Panc1 (cell line): Measurements from ENCODE around the gene FAM98C. TPM values are rescaled to one million over a fixed set of nuclear protein-coding genes. Genes with fewer than 3 reads are reported as not detected.

ENCODE experiments used
- ATAC-seq: fragments of 200-7000 bp; cut with Tn5 transposase; 2 replicates; pipeline ENCODE4 v1.9.1; 2020; ENCODE audit warnings: mild to moderate bottlenecking, moderate library complexity
- BruUV-seq: library from RNA; stranded (reverse); fragments of 400-500 nt; replicated peaks from 2 replicates; lab custom pipeline; 2021; lab: Mats Ljungman, UMichigan
- CTCF ChIA-PET: fragments of 300-600 bp; sonication (Branson Sonifier 250); formaldehyde crosslinking; loops from one replicate; lab custom pipeline; 2022; ENCODE audit warnings: antibody characterized with exemption; lab: Charles Lee
- POLR2A ChIA-PET: fragments of 300-600 bp; sonication (Branson Sonifier 250); formaldehyde crosslinking; loops from one replicate; lab custom pipeline; 2022; ENCODE audit warnings: antibody characterized with exemption; lab: Charles Lee
- DNase-seq: peaks from one replicate; pipeline ENCODE4 v3.0.0-alpha.2; 2010; ENCODE audit warnings: low read depth, low spot score
- H3K27ac ChIP-seq: 2 replicates; pipeline ENCODE4 v1.5.1; 2011; ENCODE audit warnings: mild to moderate bottlenecking, low read length, inconsistent platforms
- H3K27me3 ChIP-seq: fragments of 200-500 bp; sonication (Bioruptor generic); 2 replicates; pipeline ENCODE4 v1.6.0; 2014; ENCODE audit warnings: low read length, inconsistent platforms; ENCODE audit not compliant: control insufficient read depth, insufficient read depth
- H3K36me3 ChIP-seq: fragments of 200-500 bp; sonication (Bioruptor generic); 2 replicates; pipeline ENCODE4 v1.5.1; 2014; ENCODE audit warnings: inconsistent platforms, mild to moderate bottlenecking, low read length, moderate library complexity; ENCODE audit not compliant: control insufficient read depth, insufficient read depth
- H3K4me1 ChIP-seq: 2 replicates; pipeline ENCODE4 v1.5.1; 2011; ENCODE audit warnings: inconsistent platforms, mild to moderate bottlenecking, low read length, moderate library complexity; ENCODE audit not compliant: control insufficient read depth, insufficient read depth
- H3K4me3 ChIP-seq, 2 experiments: 2 replicates each; pipeline ENCODE4 v1.5.1; 2011 to 2012; ENCODE audit warnings: low read depth in 2 of 2, low read length in 2 of 2, mild to moderate bottlenecking in 2 of 2, inconsistent platforms in 1 of 2, moderate library complexity in 1 of 2
- H3K9me3 ChIP-seq: fragments of 200-500 bp; sonication (Bioruptor generic); 2 replicates; pipeline ENCODE4 v1.5.1; 2014; ENCODE audit warnings: low read depth, mild to moderate bottlenecking, inconsistent platforms, low read length, moderate library complexity; ENCODE audit not compliant: control insufficient read depth, insufficient read depth
- POLR2AphosphoS5 ChIP-seq: IDR thresholded peaks from 2 replicates; pipeline ENCODE4 v1.6.1; 2012; ENCODE audit warnings: mild to moderate bottlenecking, low read depth, low read length, moderate library complexity
- SIN3A ChIP-seq: IDR thresholded peaks from 2 replicates; pipeline ENCODE4 v1.6.1; 2012; ENCODE audit warnings: low read depth, mild to moderate bottlenecking, low read length, moderate library complexity, borderline replicate concordance; ENCODE audit not compliant: insufficient read depth
- TCF7L2 ChIP-seq: IDR thresholded peaks from 2 replicates; pipeline ENCODE4 v1.6.1; 2011; ENCODE audit warnings: mild to moderate bottlenecking, low read depth, low read length, inconsistent platforms
- in situ Hi-C: cut with HindIII; loops from 2 replicates; pipeline ENCODE4 v1.10.0; 2016; ENCODE audit warnings: low sequenced_read_pairs, low pct_unique_long_range_greater_than_20kb
- intact Hi-C: fragments of 100-400 bp; cut with micrococcal nuclease; formaldehyde crosslinking; loops from one replicate; pipeline ENCODE4 v1.10.0; 2022; ENCODE audit not compliant: unreplicated experiment
- total RNA-seq: library from RNA; stranded (reverse); gene quantifications from one replicate; pipeline ENCODE4 v1.2.1, GENCODE V29; 2021; ENCODE audit not compliant: unreplicated experiment
- TF ChIP-seq, protein P1 (sequence below), 2 experiments: IDR thresholded peaks; 2 replicates each; pipeline ENCODE4 v1.6.1; 2011 to 2012; ENCODE audit warnings: low read depth in 2 of 2, control low read depth in 1 of 2, low read length in 1 of 2, mild to moderate bottlenecking in 1 of 2, moderate library complexity in 1 of 2; ENCODE audit not compliant: insufficient read depth in 1 of 2
- TF ChIP-seq, protein P2 (sequence below): fragments of 450-650 bp; IDR thresholded peaks from 2 replicates; pipeline ENCODE4 v1.5.1; 2017; ENCODE audit warnings: mild to moderate bottlenecking

Gene FAM98C
- total RNA-seq, 1 experiment from 2014 or later: 24.7 TPM

DNA sequence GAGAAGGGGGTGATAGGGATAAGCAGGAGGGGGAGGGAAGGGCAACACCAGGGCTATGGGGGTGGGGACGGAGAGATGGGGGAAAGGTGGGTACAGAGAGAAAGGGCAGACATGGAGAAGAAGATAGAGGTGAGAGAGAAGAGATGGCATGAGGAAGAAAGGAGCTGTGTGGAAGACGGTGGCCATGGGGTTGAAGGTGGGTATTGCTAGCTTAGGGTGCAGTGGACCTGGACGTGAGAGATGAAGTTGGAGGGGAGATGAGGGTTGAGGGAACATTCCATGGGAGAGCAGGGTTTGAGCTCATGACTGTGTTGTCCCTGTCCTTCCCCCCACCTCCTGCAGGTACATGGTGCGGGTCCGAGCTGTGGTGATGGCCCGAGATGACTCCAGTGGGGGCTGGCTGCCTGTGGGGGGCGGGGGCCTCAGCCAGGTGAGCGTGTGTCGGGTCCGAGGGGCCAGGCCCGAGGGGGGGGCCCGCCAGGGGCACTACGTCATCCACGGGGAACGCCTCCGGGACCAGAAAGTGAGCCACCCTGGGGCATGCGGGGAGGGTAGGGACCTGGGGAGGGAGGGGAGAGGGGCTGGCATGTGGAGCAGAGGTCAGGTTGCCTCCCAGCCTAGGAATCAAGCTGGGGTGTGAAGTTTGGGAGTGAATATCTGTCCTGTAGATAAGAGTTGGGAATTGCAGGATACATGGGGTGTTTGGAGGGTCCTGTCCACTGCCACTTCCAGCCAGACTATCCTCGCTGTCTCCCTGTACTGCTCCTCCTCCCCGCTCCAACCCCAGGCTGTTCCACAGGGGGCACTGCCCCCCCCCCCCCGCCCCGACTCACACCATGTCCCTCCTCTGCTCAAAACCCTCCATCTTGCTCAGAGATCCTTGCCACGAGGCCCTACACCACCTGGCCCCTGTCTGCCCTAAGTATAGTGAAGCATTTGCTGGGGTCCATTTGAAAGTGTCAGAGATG is 12.7 kb upstream of the FAM98C start:
- H3K4me1 ChIP-seq: peaks cover 13% of the 10 kb centered on the region
- in situ Hi-C loops: no loop called here
- no TSS peak for BruUV-seq
- no peak overlapping the region for H3K4me3 ChIP-seq
- H3K27ac ChIP-seq: no peak overlapping the region
- no peak for ATAC-seq
- ChIA-PET POLR2A (no interaction called here), CTCF (interaction anchor here (1.5 kb wide), 1 partner anchor 12 kb away, joined by 4 read pairs; the partner anchor contains the start of gene FAM98C)
- no peaks in the 10 kb centered on the region for H3K36me3 ChIP-seq
- no peaks in the 10 kb centered on the region for H3K9me3 ChIP-seq
- H3K27me3 ChIP-seq: no peaks in the 10 kb centered on the region
- no peak for DNase-seq
- TF ChIP-seq POLR2AphosphoS5: no peak
- intact Hi-C loops: no loop called here

DNA sequence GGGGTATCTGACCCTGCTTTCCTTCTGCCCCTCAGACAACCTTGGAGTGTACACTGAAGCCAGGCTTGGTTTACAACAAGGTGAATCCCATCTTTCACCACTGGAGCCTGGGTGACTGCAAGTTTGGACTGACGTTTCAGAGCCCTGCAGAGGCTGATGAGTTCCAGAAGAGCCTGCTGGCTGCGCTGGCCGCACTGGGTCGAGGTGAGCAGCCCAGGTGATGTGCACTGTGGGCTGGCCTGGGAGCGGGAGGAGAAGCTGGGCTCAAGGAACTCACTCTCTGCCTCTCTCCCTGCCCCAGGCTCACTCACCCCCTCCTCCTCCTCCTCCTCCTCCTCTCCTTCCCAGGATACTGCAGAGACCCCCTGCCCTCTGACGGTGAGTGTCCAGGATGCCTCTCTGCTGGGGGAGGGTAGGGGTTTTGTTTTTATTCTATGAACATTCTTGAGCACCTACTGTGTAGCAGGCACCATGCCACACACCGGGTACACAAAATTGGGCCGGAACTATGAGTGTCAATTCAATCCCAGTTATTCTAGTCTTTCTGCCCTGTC is 10.9 kb upstream of the FAM98C start:
- BruUV-seq: no TSS peak
- DNase-seq (no peak), ATAC-seq (no peak)
- Histone ChIP-seq H3K36me3 (no peaks in the 10 kb centered on the region), H3K4me1 (peaks cover 10% of the 10 kb centered on the region), H3K4me3 (no peak overlapping the region), H3K27me3 (no peaks in the 10 kb centered on the region), H3K27ac (no peak overlapping the region), H3K9me3 (no peaks in the 10 kb centered on the region)
- CTCF ChIA-PET: interaction anchor here (0.9 kb wide), 1 partner anchor 11 kb away, joined by 5 read pairs; the partner anchor contains the start of gene FAM98C
- in situ Hi-C loops (no loop called here), intact Hi-C loops (no loop called here)
- TF ChIP-seq SIN3A (no peak), POLR2AphosphoS5 (no peak), TCF7L2 (no peak)
- TF ChIP-seq, protein P1, sequence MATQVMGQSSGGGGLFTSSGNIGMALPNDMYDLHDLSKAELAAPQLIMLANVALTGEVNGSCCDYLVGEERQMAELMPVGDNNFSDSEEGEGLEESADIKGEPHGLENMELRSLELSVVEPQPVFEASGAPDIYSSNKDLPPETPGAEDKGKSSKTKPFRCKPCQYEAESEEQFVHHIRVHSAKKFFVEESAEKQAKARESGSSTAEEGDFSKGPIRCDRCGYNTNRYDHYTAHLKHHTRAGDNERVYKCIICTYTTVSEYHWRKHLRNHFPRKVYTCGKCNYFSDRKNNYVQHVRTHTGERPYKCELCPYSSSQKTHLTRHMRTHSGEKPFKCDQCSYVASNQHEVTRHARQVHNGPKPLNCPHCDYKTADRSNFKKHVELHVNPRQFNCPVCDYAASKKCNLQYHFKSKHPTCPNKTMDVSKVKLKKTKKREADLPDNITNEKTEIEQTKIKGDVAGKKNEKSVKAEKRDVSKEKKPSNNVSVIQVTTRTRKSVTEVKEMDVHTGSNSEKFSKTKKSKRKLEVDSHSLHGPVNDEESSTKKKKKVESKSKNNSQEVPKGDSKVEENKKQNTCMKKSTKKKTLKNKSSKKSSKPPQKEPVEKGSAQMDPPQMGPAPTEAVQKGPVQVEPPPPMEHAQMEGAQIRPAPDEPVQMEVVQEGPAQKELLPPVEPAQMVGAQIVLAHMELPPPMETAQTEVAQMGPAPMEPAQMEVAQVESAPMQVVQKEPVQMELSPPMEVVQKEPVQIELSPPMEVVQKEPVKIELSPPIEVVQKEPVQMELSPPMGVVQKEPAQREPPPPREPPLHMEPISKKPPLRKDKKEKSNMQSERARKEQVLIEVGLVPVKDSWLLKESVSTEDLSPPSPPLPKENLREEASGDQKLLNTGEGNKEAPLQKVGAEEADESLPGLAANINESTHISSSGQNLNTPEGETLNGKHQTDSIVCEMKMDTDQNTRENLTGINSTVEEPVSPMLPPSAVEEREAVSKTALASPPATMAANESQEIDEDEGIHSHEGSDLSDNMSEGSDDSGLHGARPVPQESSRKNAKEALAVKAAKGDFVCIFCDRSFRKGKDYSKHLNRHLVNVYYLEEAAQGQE (IDR thresholded peaks at IDR 0.05; ENCODE audit: insufficient read depth in 1 of 2, low read depth in 2 of 2, low read length in 1 of 2): no peak
- TF ChIP-seq, protein P2, sequence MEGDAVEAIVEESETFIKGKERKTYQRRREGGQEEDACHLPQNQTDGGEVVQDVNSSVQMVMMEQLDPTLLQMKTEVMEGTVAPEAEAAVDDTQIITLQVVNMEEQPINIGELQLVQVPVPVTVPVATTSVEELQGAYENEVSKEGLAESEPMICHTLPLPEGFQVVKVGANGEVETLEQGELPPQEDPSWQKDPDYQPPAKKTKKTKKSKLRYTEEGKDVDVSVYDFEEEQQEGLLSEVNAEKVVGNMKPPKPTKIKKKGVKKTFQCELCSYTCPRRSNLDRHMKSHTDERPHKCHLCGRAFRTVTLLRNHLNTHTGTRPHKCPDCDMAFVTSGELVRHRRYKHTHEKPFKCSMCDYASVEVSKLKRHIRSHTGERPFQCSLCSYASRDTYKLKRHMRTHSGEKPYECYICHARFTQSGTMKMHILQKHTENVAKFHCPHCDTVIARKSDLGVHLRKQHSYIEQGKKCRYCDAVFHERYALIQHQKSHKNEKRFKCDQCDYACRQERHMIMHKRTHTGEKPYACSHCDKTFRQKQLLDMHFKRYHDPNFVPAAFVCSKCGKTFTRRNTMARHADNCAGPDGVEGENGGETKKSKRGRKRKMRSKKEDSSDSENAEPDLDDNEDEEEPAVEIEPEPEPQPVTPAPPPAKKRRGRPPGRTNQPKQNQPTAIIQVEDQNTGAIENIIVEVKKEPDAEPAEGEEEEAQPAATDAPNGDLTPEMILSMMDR: no peak
- POLR2A ChIA-PET: no interaction called here
